Measurements from ENCODE around the gene ZBTB16. TPM values are rescaled to one million over a fixed set of nuclear protein-coding genes. Genes with fewer than 3 reads are reported as not detected.

ZBTB16 gene
- total and polyA plus RNA-seq, 3 donors from 2014 or later: 11.4 to 88.5 (median 51.5) TPM

- Histone ChIP-seq H3K27ac (no peak overlapping the region), H3K4me3 (no peak overlapping the region), H3K9me3 (no peaks in the 10 kb centered on the region), H3K27me3 (no peaks in the 10 kb centered on the region), H3K4me1 (no peaks in the 10 kb centered on the region), H3K36me3 (ENCODE audit: low read depth, missing control alignments) (no peaks in the 10 kb centered on the region)
- TF ChIP-seq POLR2A (IDR thresholded peaks at IDR 0.05): no peak
- TF ChIP-seq CTCF (IDR thresholded peaks at IDR 0.05): no peak
- no peak for DNase-seq
- intact Hi-C loops (cut with DNase I; ENCODE audit: low total_unique reads): no loop called here
- WGBS, 2 donors: 81 to 87% methylated on average over 9 of the region's 9 CpGs
Observed at GRCh38 chr11:114209904-114210303, 150.4 kb downstream of the ZBTB16 start.

- TF ChIP-seq POLR2A (IDR thresholded peaks at IDR 0.05) (no peak), CTCF (IDR thresholded peaks at IDR 0.05) (no peak)
- Histone ChIP-seq H3K36me3 (ENCODE audit: low read depth, missing control alignments) (no peaks in the 10 kb centered on the region), H3K4me1 (peaks cover 14% of the 10 kb centered on the region), H3K9me3 (no peaks in the 10 kb centered on the region), H3K27ac (no peak overlapping the region), H3K27me3 (no peaks in the 10 kb centered on the region), H3K4me3 (no peak overlapping the region)
- no peak for DNase-seq
- intact Hi-C loops (cut with DNase I; ENCODE audit: low total_unique reads): no loop called here
- 82 to 85% methylated on average over 16 to 20 of the region's 20 CpGs for WGBS, 2 donors
Observed at GRCh38 chr11:114211444-114212121, 152.1 kb downstream of the ZBTB16 start.

GRCh38 chr11:114213622-114214021 is 154.1 kb downstream of the ZBTB16 start:
- Histone ChIP-seq H3K36me3 (ENCODE audit: low read depth, missing control alignments) (no peaks in the 10 kb centered on the region), H3K4me1 (peaks cover 24% of the 10 kb centered on the region), H3K4me3 (no peak overlapping the region), H3K27me3 (no peaks in the 10 kb centered on the region), H3K27ac (no peak overlapping the region), H3K9me3 (no peaks in the 10 kb centered on the region)
- no peak for DNase-seq
- 91 to 93% methylated on average over 2 of the region's 2 CpGs for WGBS, 2 donors
- intact Hi-C loops (cut with DNase I; ENCODE audit: low total_unique reads): no loop called here
- no peak for TF ChIP-seq POLR2A (IDR thresholded peaks at IDR 0.05)
- TF ChIP-seq CTCF (IDR thresholded peaks at IDR 0.05): no peak

- DNase-seq: no peak
- WGBS, 2 donors: 90 to 96% methylated on average over 3 of the region's 3 CpGs
Observed at GRCh38 chr11:114215428-114215827, 155.9 kb downstream of the ZBTB16 start.

More at GRCh38 chr11:114215428-114215827, 155.9 kb downstream of the ZBTB16 start:
- Histone ChIP-seq H3K27ac (no peak overlapping the region), H3K27me3 (no peaks in the 10 kb centered on the region), H3K4me3 (no peak overlapping the region), H3K4me1 (peaks cover 36% of the 10 kb centered on the region), H3K36me3 (ENCODE audit: low read depth, missing control alignments) (no peaks in the 10 kb centered on the region), H3K9me3 (no peaks in the 10 kb centered on the region)
- no peak for TF ChIP-seq POLR2A (IDR thresholded peaks at IDR 0.05)
- no peak for TF ChIP-seq CTCF (IDR thresholded peaks at IDR 0.05)
- intact Hi-C loops (cut with DNase I; ENCODE audit: low total_unique reads): no loop called here

All from testis (tissue), 3 donors.